ENCODE data around the gene CFAP91. TPM values are rescaled to one million over a fixed set of nuclear protein-coding genes. Genes with fewer than 3 reads are reported as not detected.

The CFAP91 gene
- total and polyA plus RNA-seq, 2 experiments from 2014 or later, result 2.4 to 3.7 TPM

DNA sequence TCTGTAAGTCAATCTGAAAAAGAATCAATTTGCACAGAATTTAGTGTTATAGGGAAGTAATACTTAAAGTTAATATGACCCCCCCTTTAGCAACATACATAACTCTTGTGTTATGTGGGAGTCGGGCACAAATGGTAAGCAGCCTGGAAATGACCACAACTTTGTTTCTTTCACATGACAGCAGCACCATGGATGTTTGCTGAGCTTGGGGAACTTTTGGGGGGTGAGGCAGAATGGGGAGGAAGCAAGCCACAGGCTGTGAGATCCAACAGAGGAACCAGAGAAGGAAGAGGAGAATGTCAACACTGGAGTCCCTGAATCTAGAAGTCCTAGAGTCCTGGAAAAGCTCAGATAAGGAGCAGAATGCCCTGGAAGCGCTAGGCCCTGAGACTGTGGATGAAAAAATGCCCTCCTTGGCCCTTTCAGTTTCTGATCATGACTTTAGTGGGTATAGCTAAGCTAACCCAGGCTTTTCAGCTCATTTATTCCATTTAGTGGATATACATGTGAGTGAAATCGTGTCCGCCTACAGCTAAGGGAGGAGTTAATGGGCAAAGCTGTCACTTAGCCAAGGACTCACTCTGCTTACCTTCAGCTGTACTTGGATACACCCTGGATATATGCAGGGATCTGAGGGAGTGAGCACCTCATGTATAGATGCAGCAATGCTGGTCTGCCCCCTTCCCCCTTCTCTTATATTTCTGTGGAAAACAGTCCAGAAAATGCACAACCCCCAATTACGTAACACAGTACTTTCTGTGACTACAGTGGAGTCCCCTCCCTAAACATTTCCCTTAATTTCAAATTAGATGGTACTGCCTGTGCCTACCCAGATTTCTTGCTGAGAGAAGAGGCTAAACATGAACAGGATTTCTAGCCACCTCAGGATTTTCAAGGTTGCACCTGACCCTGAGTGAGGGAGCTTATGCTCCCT, 39.1 kb downstream of the CFAP91 start:
- H3K27ac Mint-ChIP-seq, result peak overlapping the region; percentile 6; the same call in 1 of the 2 replicates
- DNase-seq (ENCODE audit: low spot score), result no peak
- no peaks in the 10 kb centered on the region for H3K79me2 ChIP-seq (replicated peaks; ENCODE audit: insufficient read depth)
- no peak overlapping the region for H3K4me3 Mint-ChIP-seq
- H4K20me1 ChIP-seq (replicated peaks; ENCODE audit: insufficient read depth), result no peaks in the 10 kb centered on the region
- H2AFZ ChIP-seq, result peak overlapping the region; percentile 60; the same call in 1 of the 2 replicates
- H3F3A ChIP-seq (replicated peaks; ENCODE audit: low read depth), result no peaks in the 10 kb centered on the region
- no peak overlapping the region for H3K27ac ChIP-seq (ENCODE audit: low read depth)
- no peaks in the 10 kb centered on the region for H3K36me3 ChIP-seq (ENCODE audit: insufficient read depth)
- H3K9me3 Mint-ChIP-seq, result no peaks in the 10 kb centered on the region
- no peaks in the 10 kb centered on the region for H3K9me2 ChIP-seq (ENCODE audit: insufficient read depth)
- H3K36me3 Mint-ChIP-seq (ENCODE audit: low read depth), result no peaks in the 10 kb centered on the region
- no peak overlapping the region for H3K4me3 ChIP-seq
- peaks cover 4% of the 10 kb centered on the region; the same call in 1 of the 2 replicates for H3K4me1 ChIP-seq (ENCODE audit: insufficient read depth)
- H3K27me3 ChIP-seq (ENCODE audit: insufficient read depth), result no peaks in the 10 kb centered on the region
- ATAC-seq, result no peak
- no peak overlapping the region for H3K4me2 ChIP-seq
- H3K27me3 Mint-ChIP-seq (ENCODE audit: insufficient read depth, low read depth, poor library complexity), result peaks cover 3% of the 10 kb centered on the region
- TF ChIP-seq POLR2AphosphoS5 (IDR thresholded peaks at IDR 0.05; ENCODE audit: low read depth), result no peak
- no peak for TF ChIP-seq ZNF331 (CRISPR knock-in tag; IDR thresholded peaks at IDR 0.05; ENCODE audit: low read depth)
- TF ChIP-seq, protein P1, sequence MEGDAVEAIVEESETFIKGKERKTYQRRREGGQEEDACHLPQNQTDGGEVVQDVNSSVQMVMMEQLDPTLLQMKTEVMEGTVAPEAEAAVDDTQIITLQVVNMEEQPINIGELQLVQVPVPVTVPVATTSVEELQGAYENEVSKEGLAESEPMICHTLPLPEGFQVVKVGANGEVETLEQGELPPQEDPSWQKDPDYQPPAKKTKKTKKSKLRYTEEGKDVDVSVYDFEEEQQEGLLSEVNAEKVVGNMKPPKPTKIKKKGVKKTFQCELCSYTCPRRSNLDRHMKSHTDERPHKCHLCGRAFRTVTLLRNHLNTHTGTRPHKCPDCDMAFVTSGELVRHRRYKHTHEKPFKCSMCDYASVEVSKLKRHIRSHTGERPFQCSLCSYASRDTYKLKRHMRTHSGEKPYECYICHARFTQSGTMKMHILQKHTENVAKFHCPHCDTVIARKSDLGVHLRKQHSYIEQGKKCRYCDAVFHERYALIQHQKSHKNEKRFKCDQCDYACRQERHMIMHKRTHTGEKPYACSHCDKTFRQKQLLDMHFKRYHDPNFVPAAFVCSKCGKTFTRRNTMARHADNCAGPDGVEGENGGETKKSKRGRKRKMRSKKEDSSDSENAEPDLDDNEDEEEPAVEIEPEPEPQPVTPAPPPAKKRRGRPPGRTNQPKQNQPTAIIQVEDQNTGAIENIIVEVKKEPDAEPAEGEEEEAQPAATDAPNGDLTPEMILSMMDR (conservative IDR thresholded peaks at IDR 0.05; ENCODE audit: low read depth in 2 of 2), result no peak
- no peak for TF ChIP-seq EZH2phosphoT487 (IDR thresholded peaks at IDR 0.05; ENCODE audit: unreplicated experiment)
- TF ChIP-seq, protein P2, sequence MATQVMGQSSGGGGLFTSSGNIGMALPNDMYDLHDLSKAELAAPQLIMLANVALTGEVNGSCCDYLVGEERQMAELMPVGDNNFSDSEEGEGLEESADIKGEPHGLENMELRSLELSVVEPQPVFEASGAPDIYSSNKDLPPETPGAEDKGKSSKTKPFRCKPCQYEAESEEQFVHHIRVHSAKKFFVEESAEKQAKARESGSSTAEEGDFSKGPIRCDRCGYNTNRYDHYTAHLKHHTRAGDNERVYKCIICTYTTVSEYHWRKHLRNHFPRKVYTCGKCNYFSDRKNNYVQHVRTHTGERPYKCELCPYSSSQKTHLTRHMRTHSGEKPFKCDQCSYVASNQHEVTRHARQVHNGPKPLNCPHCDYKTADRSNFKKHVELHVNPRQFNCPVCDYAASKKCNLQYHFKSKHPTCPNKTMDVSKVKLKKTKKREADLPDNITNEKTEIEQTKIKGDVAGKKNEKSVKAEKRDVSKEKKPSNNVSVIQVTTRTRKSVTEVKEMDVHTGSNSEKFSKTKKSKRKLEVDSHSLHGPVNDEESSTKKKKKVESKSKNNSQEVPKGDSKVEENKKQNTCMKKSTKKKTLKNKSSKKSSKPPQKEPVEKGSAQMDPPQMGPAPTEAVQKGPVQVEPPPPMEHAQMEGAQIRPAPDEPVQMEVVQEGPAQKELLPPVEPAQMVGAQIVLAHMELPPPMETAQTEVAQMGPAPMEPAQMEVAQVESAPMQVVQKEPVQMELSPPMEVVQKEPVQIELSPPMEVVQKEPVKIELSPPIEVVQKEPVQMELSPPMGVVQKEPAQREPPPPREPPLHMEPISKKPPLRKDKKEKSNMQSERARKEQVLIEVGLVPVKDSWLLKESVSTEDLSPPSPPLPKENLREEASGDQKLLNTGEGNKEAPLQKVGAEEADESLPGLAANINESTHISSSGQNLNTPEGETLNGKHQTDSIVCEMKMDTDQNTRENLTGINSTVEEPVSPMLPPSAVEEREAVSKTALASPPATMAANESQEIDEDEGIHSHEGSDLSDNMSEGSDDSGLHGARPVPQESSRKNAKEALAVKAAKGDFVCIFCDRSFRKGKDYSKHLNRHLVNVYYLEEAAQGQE (IDR thresholded peaks at IDR 0.05; ENCODE audit: unreplicated experiment), result no peak
- TF ChIP-seq CREB1 (CRISPR knock-in tag; IDR thresholded peaks at IDR 0.05; ENCODE audit: low read depth), result no peak
- no peak for TF ChIP-seq EZH2 (IDR thresholded peaks at IDR 0.05; ENCODE audit: low read depth, unreplicated experiment)
- TF ChIP-seq, protein P3, sequence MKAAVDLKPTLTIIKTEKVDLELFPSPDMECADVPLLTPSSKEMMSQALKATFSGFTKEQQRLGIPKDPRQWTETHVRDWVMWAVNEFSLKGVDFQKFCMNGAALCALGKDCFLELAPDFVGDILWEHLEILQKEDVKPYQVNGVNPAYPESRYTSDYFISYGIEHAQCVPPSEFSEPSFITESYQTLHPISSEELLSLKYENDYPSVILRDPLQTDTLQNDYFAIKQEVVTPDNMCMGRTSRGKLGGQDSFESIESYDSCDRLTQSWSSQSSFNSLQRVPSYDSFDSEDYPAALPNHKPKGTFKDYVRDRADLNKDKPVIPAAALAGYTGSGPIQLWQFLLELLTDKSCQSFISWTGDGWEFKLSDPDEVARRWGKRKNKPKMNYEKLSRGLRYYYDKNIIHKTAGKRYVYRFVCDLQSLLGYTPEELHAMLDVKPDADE (IDR thresholded peaks at IDR 0.05), result no peak
- TF ChIP-seq STAT1 (IDR thresholded peaks at IDR 0.05; ENCODE audit: unreplicated experiment), result no peak
- TF ChIP-seq, protein P4, sequence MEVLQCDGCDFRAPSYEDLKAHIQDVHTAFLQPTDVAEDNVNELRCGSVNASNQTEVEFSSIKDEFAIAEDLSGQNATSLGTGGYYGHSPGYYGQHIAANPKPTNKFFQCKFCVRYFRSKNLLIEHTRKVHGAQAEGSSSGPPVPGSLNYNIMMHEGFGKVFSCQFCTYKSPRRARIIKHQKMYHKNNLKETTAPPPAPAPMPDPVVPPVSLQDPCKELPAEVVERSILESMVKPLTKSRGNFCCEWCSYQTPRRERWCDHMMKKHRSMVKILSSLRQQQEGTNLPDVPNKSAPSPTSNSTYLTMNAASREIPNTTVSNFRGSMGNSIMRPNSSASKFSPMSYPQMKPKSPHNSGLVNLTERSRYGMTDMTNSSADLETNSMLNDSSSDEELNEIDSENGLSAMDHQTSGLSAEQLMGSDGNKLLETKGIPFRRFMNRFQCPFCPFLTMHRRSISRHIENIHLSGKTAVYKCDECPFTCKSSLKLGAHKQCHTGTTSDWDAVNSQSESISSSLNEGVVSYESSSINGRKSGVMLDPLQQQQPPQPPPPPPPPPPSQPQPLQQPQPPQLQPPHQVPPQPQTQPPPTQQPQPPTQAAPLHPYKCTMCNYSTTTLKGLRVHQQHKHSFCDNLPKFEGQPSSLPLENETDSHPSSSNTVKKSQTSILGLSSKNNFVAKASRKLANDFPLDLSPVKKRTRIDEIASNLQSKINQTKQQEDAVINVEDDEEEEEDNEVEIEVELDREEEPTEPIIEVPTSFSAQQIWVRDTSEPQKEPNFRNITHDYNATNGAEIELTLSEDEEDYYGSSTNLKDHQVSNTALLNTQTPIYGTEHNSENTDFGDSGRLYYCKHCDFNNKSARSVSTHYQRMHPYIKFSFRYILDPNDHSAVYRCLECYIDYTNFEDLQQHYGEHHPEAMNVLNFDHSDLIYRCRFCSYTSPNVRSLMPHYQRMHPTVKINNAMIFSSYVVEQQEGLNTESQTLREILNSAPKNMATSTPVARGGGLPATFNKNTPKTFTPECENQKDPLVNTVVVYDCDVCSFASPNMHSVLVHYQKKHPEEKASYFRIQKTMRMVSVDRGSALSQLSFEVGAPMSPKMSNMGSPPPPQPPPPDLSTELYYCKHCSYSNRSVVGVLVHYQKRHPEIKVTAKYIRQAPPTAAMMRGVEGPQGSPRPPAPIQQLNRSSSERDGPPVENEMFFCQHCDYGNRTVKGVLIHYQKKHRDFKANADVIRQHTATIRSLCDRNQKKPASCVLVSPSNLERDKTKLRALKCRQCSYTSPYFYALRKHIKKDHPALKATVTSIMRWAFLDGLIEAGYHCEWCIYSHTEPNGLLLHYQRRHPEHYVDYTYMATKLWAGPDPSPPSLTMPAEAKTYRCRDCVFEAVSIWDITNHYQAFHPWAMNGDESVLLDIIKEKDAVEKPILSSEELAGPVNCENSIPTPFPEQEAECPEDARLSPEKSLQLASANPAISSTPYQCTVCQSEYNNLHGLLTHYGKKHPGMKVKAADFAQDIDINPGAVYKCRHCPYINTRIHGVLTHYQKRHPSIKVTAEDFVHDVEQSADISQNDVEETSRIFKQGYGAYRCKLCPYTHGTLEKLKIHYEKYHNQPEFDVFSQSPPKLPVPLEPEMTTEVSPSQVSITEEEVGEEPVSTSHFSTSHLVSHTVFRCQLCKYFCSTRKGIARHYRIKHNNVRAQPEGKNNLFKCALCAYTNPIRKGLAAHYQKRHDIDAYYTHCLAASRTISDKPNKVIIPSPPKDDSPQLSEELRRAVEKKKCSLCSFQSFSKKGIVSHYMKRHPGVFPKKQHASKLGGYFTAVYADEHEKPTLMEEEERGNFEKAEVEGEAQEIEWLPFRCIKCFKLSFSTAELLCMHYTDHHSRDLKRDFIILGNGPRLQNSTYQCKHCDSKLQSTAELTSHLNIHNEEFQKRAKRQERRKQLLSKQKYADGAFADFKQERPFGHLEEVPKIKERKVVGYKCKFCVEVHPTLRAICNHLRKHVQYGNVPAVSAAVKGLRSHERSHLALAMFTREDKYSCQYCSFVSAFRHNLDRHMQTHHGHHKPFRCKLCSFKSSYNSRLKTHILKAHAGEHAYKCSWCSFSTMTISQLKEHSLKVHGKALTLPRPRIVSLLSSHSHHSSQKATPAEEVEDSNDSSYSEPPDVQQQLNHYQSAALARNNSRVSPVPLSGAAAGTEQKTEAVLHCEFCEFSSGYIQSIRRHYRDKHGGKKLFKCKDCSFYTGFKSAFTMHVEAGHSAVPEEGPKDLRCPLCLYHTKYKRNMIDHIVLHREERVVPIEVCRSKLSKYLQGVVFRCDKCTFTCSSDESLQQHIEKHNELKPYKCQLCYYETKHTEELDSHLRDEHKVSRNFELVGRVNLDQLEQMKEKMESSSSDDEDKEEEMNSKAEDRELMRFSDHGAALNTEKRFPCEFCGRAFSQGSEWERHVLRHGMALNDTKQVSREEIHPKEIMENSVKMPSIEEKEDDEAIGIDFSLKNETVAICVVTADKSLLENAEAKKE (CRISPR knock-in tag; IDR thresholded peaks at IDR 0.05), result no peak
- TF ChIP-seq NANOG (IDR thresholded peaks at IDR 0.05; ENCODE audit: borderline replicate concordance), result no peak
- TF ChIP-seq ZNF114 (CRISPR knock-in tag; IDR thresholded peaks at IDR 0.05), result no peak
- no peak for TF ChIP-seq JUNB (IDR thresholded peaks at IDR 0.05; ENCODE audit: unreplicated experiment)
- H3K4me1 Mint-ChIP-seq, result no peaks in the 10 kb centered on the region; the same call in 2 of the 3 replicates

Data from GM23338 (cell line).